Type B pancreatic cell (in vitro differentiated cells): ENCODE measurements around the gene GRB10. TPM values are rescaled to one million over a fixed set of nuclear protein-coding genes. Genes with fewer than 3 reads are reported as not detected.

Source experiments
- DNase-seq: peaks from one replicate; pipeline ENCODE4 v3.0.0; 2021; ENCODE audit warnings: mixed read lengths; ENCODE audit not compliant: unreplicated experiment; ENCODE audit errors: extremely low spot score
- H3K27ac Mint-ChIP-seq: 2 replicates; pipeline ENCODE4 v1.8.0; 2021; ENCODE audit warnings: mild to moderate bottlenecking, mixed read lengths
- H3K27me3 Mint-ChIP-seq: 2 replicates; pipeline ENCODE4 v1.8.0; 2021; ENCODE audit warnings: mixed read lengths
- H3K36me3 Mint-ChIP-seq: 2 replicates; pipeline ENCODE4 v1.8.0; 2021; ENCODE audit warnings: mixed read lengths
- H3K4me1 Mint-ChIP-seq: one replicate; pipeline ENCODE4 v1.8.0; 2021; ENCODE audit warnings: mixed read lengths; ENCODE audit not compliant: unreplicated experiment
- H3K4me3 Mint-ChIP-seq: 2 replicates; pipeline ENCODE4 v1.8.0; 2021; ENCODE audit warnings: mild to moderate bottlenecking, mixed read lengths
- H3K9me3 Mint-ChIP-seq: 2 replicates; pipeline ENCODE4 v1.8.0; 2021; ENCODE audit warnings: mixed read lengths
- CTCF ChIP-seq: fragments of 200-600 bp; sonication (generic); conservative IDR thresholded peaks from 2 replicates; pipeline ENCODE4 v1.5.0; 2021; ENCODE audit warnings: antibody characterized with exemption, mild to moderate bottlenecking
- total RNA-seq: library from RNA; stranded (reverse); gene quantifications from 2 replicates; pipeline ENCODE4 v1.2.1, GENCODE V29; 2021; ENCODE audit warnings: low replicate concordance

GRB10 gene
- total RNA-seq, 1 donor from 2014 or later, result 42.3 TPM

DNA sequence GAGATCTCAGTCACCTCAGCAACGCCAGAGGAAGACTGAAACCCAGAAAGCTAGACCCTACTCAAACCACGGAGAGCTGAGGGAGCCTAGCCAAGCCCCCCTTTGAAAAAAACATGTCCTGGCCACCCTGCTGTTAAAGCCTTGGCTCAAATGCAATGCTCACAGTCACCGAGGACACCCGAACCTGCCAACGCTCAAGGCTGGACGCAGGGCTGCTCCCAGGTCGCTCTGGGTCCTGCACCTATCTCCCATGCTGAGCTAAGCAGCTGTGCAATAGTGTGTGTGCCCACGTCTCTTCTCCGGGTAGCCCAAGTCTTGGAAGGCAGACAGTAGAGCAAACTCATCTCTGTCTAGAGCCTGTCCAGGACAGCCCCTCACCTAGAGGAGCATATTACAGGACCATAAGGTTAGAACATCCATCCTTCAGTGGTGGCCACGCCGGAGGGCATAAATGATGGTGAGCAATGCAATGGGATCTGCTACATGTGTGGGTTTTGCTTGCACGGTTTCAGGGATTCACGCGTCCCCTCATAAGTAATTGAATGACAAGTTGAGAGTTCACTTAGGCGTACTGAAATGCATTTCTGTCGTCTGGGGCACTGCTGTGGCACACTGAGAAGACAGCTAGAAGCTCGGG is 123.2 kb downstream of the GRB10 start:
- Mint-ChIP-seq H3K36me3 (no peaks in the 10 kb centered on the region), H3K27me3 (no peaks in the 10 kb centered on the region), H3K4me3 (no peak overlapping the region), H3K27ac (no peak overlapping the region), H3K9me3 (no peaks in the 10 kb centered on the region), H3K4me1 (no peaks in the 10 kb centered on the region)
- no peak for TF ChIP-seq CTCF
- no peak for DNase-seq

DNA sequence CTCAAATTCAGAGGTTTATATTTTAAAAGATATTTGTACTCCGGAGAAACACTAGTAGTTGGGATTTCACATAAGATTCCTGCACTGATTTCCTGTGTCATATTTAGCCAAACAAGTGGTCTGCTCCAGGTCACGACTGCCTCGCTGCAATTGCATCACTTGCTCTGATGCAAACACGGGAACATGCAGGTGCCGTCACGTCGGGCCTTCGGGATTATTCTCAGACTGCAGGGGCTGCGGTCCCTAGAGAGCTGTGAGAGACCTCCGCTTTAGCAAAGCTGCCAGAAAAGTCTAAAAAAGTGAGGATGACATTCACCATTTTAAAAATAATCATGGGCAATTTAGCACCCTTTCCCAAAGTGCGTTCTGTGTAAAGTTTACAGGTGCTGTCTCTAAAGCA is 124.0 kb downstream of the GRB10 start:
- H3K36me3 Mint-ChIP-seq, result no peaks in the 10 kb centered on the region
- no peaks in the 10 kb centered on the region for H3K27me3 Mint-ChIP-seq
- no peaks in the 10 kb centered on the region for H3K9me3 Mint-ChIP-seq
- no peaks in the 10 kb centered on the region for H3K4me1 Mint-ChIP-seq
- H3K27ac Mint-ChIP-seq, result no peak overlapping the region
- no peak for TF ChIP-seq CTCF
- no peak for DNase-seq
- no peak overlapping the region for H3K4me3 Mint-ChIP-seq

DNA sequence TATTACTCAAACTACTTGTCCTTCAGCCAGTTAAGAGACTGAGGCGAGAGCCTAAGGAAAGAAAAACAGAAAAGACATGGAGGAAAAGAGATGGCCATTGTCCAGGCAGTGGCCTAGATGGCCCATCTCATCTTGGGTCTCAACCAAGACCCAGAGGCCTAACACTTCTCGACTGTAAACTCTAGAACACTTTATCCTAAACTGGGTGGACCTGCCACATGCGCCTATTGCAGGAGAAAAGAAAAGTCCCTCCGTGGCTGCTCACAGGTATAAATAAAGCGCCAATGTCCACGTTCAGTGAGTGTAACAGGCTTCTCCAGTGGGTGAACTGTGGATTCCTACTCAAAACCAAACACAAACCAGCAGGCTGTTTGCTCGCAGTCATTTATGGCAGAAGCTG is 124.8 kb downstream of the GRB10 start:
- Mint-ChIP-seq H3K27ac (no peak overlapping the region), H3K36me3 (no peaks in the 10 kb centered on the region), H3K4me3 (no peak overlapping the region), H3K9me3 (no peaks in the 10 kb centered on the region), H3K27me3 (no peaks in the 10 kb centered on the region), H3K4me1 (no peaks in the 10 kb centered on the region)
- no peak for TF ChIP-seq CTCF
- DNase-seq, result no peak

DNA sequence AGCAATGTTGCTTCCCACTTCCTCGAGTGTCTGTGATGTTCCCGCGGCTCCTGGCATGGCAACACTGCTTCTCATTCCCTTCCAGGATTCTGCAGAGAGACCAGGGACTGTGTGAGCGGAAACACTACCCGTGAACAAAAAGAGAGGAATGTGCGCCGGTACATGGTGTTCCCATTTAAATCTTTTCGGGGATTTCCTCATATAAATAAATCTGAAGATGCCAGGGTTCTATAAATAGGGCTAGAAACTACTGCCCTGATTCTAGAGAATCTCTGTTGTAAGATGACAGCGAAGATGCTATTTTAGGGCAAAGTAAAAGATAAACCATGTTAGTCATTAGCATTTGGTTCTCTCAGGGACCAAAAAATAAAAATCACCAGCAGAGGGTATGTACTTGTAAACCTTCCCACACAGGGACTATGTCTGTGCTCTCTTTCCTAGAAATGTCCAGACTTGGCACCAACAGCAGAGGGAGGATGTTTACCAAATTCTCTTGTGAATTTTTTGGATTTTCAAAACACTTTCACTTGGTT is 125.3 kb downstream of the GRB10 start:
- Mint-ChIP-seq H3K4me3 (no peak overlapping the region), H3K36me3 (no peaks in the 10 kb centered on the region), H3K9me3 (no peaks in the 10 kb centered on the region), H3K27ac (no peak overlapping the region), H3K27me3 (no peaks in the 10 kb centered on the region), H3K4me1 (no peaks in the 10 kb centered on the region)
- no peak for TF ChIP-seq CTCF
- no peak for DNase-seq

DNA sequence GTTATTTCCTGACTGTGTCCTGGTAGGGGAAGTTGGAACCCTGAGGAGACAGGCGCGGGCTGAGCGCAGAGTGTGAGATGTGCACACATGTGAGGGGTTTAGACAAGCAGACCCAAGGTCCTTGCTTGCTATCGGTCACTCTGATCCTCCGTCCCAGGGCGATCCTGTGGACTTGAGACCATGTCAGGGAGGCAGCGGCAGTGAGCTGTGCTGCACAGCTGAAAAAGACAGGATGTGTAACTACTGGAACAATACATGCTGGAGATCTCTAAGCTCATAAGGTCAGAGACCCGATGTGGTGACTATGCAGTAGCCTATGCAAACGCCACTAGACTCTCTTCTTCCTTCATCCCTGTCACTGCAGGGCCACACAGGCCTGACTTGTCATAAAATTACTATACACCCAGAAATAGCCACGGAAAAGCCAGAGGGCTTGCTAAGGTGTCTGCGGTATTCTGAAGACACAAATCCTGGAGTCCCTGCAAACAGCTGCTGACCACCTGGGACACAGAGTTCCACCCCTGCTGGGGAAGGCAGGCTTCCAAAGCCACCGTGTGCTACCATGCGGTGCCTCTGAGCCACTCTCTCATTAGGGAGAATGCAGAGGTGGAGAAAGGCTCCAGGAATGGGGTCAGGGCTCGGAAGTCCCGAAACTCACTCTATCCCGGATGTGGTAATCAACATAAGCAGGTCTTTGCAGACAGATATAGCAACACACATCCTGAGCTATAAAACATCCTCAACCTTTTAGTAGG is 126.4 kb downstream of the GRB10 start:
- Mint-ChIP-seq H3K27ac (no peak overlapping the region), H3K36me3 (no peaks in the 10 kb centered on the region), H3K27me3 (no peaks in the 10 kb centered on the region), H3K4me3 (no peak overlapping the region), H3K4me1 (no peaks in the 10 kb centered on the region), H3K9me3 (no peaks in the 10 kb centered on the region)
- TF ChIP-seq CTCF, result no peak
- no peak for DNase-seq
